Peyer's patch (tissue), 4 donors: ENCODE data around the gene UBAC1. TPM values are rescaled to one million over a fixed set of nuclear protein-coding genes. Genes with fewer than 3 reads are reported as not detected.
A peak's percentile ranks its signal among the peaks of the same experiment; 100 is the strongest.

Experiments used
- DNase-seq, 3 donors: peaks; one replicate each; pipeline ENCODE4 v3.0.0-alpha.2; 2017 to 2019
- H3K27ac ChIP-seq, 4 donors: fragments of 200-600 bp; sonication (generic); one replicate each; pipeline ENCODE4 v1.5.1; 2016 to 2019
- H3K27me3 ChIP-seq, 2 donors: fragments of 200-600 bp; sonication (generic); one replicate each; pipeline ENCODE4 v1.5.1; 2019
- H3K36me3 ChIP-seq, 3 donors: fragments of 200-600 bp; sonication (generic); one replicate each; pipeline ENCODE4 v1.5.1; 2016 to 2019
- H3K4me1 ChIP-seq, 4 donors: fragments of 200-600 bp; sonication (generic); one replicate each; pipeline ENCODE4 v1.5.1; 2016 to 2019
- H3K4me3 ChIP-seq, 4 donors: fragments of 200-600 bp; sonication (generic); 1 replicate in 3 of 4; 2 replicates in 1 of 4; pipeline ENCODE4 v1.5.1; 2016 to 2019; ENCODE audit warnings: mild to moderate bottlenecking in 1 of 4
- H3K9me3 ChIP-seq, 4 donors: fragments of 200-600 bp; sonication (generic); one replicate each; pipeline ENCODE4 v1.5.1; 2016 to 2019; ENCODE audit warnings: mild to moderate bottlenecking in 1 of 4
- POLR2A ChIP-seq, 2 donors: fragments of 450-650 bp; IDR thresholded peaks; one replicate each; pipeline ENCODE4 v1.5.1; 2017; ENCODE audit warnings: antibody characterized with exemption in 2 of 2, mild to moderate bottlenecking in 2 of 2, moderate library complexity in 2 of 2
- total RNA-seq, 4 donors: library from RNA; depleted of rRNA; stranded (reverse); fragments of >200 nt; gene quantifications; one replicate each; pipeline ENCODE4 v1.1.0, GENCODE V29; 2016
- TF ChIP-seq, protein P1 (sequence below), 6 experiments: fragments of 450-650 bp in 4 of 6; fragments of 200-600 bp in 2 of 6; sonication (generic) in 1 of 6; IDR thresholded peaks; one replicate each; pipeline ENCODE4 v1.5.1; 2017 to 2019; ENCODE audit warnings: antibody characterized with exemption in 6 of 6, mild to moderate bottlenecking in 3 of 6, moderate library complexity in 1 of 6

Gene UBAC1
- total RNA-seq, 4 donors from 2014 or later, result 23.1 to 64.3 (median 43.9) TPM

DNA sequence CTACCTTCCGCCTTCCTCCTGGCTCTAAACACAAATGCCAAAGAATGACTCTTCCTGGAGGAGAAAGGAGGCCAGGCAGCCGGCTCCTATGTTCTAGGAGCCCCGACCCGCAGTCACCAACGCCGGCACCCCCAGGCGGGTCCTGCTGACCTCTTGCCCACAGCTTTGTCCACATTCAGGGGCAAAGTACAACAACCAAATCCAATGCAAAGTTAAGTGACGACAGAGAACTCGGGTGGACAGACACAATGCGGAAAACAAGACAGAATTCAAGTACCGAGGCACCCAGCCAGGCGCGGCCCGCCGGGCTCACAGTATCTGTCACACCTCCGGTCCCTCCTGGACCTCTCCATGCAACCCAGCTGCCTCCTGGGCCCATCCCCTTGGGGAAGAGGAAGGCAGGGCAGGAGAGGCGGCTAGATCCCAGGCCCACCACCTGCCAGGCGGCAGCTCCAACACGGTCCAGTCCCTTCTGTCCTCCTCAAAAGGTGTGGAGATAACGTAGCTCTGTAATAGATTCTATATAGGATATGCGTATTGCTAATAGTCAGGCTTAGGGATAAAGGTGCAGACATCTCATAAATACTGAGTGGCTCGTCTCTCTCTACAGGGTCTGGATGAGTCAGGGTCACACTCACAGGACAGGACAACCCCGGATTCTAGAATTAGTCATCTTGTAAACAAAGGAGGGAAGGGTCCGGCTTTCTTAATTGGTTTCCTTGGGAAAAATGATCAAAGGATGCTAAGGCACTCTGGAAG is 46.9 kb upstream of the UBAC1 start:
- DNase-seq, result no peak
- TF ChIP-seq POLR2A (IDR thresholded peaks at IDR 0.05), result no peak
- TF ChIP-seq, protein P1, sequence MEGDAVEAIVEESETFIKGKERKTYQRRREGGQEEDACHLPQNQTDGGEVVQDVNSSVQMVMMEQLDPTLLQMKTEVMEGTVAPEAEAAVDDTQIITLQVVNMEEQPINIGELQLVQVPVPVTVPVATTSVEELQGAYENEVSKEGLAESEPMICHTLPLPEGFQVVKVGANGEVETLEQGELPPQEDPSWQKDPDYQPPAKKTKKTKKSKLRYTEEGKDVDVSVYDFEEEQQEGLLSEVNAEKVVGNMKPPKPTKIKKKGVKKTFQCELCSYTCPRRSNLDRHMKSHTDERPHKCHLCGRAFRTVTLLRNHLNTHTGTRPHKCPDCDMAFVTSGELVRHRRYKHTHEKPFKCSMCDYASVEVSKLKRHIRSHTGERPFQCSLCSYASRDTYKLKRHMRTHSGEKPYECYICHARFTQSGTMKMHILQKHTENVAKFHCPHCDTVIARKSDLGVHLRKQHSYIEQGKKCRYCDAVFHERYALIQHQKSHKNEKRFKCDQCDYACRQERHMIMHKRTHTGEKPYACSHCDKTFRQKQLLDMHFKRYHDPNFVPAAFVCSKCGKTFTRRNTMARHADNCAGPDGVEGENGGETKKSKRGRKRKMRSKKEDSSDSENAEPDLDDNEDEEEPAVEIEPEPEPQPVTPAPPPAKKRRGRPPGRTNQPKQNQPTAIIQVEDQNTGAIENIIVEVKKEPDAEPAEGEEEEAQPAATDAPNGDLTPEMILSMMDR (IDR thresholded peaks at IDR 0.05), result no peak
- Histone ChIP-seq H3K9me3 (no peaks in the 10 kb centered on the region), H3K27me3 (no peaks in the 10 kb centered on the region), H3K27ac (peak overlapping the region in 3 of 4 donors; percentile 38 to 65 (median 42)), H3K4me3 (no peak overlapping the region), H3K36me3 (peaks cover 0 to 31% (median 0%) of the 10 kb centered on the region in 3 donors), H3K4me1 (peaks cover 0 to 22% (median 0%) of the 10 kb centered on the region in 4 donors)

DNA sequence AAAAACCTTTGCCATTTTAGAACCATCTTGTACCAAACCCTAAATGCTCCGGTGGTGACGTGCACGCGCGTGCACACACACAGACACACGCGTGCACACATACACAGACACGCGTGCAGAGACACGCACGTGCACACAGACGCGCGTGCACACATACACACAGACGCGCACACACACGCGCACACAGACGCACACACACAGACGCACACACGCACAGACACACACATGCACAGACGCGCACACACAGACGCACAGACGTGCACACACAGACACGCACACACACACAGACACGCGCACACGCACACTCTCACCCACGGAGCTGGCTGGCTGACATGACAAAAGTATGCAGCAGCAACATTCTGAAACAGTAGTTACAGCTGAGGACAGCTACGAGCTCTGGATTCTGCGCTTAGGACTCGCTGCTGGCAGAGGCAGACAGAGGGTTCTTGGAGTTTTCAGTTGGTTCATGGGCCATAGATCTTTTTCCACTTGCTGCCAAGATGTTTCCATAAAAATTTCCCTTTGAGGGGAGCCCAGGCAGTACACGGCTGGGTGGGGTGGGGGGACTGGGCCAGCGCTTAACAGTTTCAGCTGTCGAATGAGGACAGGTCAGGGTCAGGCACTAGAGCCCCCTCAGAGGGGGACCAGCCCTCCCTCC is 46.2 kb upstream of the UBAC1 start:
- no peak for DNase-seq
- Histone ChIP-seq H3K4me1 (peaks cover 0 to 22% (median 0%) of the 10 kb centered on the region in 4 donors), H3K36me3 (peaks cover 0 to 24% (median 0%) of the 10 kb centered on the region in 3 donors), H3K27me3 (no peaks in the 10 kb centered on the region), H3K4me3 (no peak overlapping the region), H3K9me3 (no peaks in the 10 kb centered on the region), H3K27ac (peak overlapping the region in 3 of 4 donors; percentile 38 to 65 (median 42))
- no peak for TF ChIP-seq POLR2A (IDR thresholded peaks at IDR 0.05)
- TF ChIP-seq, protein P1 (IDR thresholded peaks at IDR 0.05), result no peak

DNA sequence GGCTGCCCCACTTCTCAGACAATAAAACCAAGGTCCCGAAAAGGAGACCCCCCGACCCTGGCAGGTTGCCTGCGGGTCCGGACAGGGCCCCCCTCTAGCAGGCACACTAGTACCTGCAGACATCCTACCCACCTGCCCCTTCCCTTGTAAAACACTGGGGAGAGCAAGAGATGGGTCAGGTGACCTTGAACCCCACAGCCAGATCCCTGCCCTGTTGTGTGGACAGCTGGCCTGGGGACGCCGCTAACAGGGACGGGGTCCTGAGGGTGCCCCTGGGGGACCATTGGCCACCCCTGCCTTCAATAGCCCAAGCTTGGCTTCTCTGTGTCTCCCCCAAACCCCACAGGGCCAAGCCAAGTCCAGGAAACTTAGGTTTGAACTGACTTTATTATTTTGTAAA is 45.0 kb upstream of the UBAC1 start:
- Histone ChIP-seq H3K9me3 (no peaks in the 10 kb centered on the region), H3K36me3 (peaks cover 0 to 14% (median 0%) of the 10 kb centered on the region in 3 donors), H3K27me3 (no peaks in the 10 kb centered on the region), H3K4me3 (no peak overlapping the region), H3K27ac (no peak overlapping the region), H3K4me1 (peaks cover 0 to 17% (median 0%) of the 10 kb centered on the region in 4 donors)
- no peak for DNase-seq
- TF ChIP-seq, protein P1 (IDR thresholded peaks at IDR 0.05), result no peak
- TF ChIP-seq POLR2A (IDR thresholded peaks at IDR 0.05), result no peak

DNA sequence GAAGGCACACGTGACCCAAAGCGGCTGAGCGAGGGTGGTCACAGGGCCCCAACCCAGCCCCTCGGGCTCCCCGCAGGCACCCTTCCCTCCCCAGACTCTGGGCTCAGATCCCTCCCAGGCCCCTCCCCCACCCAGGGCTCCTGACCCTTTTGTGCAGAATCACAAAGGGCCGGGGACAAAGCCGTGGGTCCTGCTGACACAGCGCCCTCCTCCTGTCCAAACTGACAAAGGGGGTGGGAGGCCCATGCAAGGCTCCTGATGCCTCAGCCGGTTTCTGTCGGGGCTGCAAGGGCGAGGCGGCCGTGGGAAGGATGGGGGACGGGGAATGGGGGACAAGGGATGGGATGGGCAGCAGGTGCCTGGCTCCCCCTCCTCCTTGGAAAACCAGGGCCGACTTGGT is 43.5 kb upstream of the UBAC1 start:
- H3K4me1 ChIP-seq, result peaks cover 0 to 17% (median 0%) of the 10 kb centered on the region in 4 donors

DNA sequence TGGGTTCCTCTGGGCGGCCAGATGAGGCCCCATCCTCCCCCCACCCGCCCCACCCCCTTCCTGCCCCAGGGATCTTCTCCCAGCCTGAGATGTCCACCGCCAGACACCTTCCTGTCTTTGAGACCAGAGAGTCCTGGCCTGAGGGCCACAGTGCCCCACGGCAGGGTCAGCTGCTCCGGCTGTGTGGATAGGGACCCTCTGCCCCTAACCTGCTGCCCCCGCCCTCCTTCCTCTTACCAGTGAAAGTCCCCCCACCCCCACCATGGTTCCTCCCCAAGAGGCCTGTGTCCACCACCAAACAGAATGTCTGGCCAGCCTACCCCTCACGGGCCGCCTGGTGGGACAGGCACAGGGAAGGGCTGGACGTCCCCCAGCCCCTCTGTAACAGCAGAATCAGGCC is 43.0 kb upstream of the UBAC1 start:
- Histone ChIP-seq H3K9me3 (no peaks in the 10 kb centered on the region), H3K36me3 (peaks cover 0 to 1% (median 0%) of the 10 kb centered on the region in 3 donors), H3K27ac (no peak overlapping the region), H3K4me1 (peaks cover 0 to 17% (median 0%) of the 10 kb centered on the region in 4 donors), H3K4me3 (no peak overlapping the region), H3K27me3 (no peaks in the 10 kb centered on the region)
- no peak for TF ChIP-seq POLR2A (IDR thresholded peaks at IDR 0.05)
- TF ChIP-seq, protein P1 (IDR thresholded peaks at IDR 0.05), result no peak
- DNase-seq, result no peak

More for the DNA sequence above, 43.5 kb upstream of the UBAC1 start:
- no peak for DNase-seq
- Histone ChIP-seq H3K36me3 (peaks cover 0 to 5% (median 0%) of the 10 kb centered on the region in 3 donors), H3K27ac (no peak overlapping the region), H3K4me3 (no peak overlapping the region), H3K9me3 (no peaks in the 10 kb centered on the region), H3K27me3 (no peaks in the 10 kb centered on the region)
- no peak for TF ChIP-seq POLR2A (IDR thresholded peaks at IDR 0.05)
- TF ChIP-seq, protein P1 (IDR thresholded peaks at IDR 0.05), result no peak
